Loucy (cell line): ENCODE measurements around the gene VAPB.

Experiments used
- H2AFZ ChIP-seq: fragments of 200-600 bp; sonication (generic); 2 replicates; pipeline ENCODE4 v1.6.0; 2016; ENCODE audit warnings: antibody characterized with exemption, mild to moderate bottlenecking, low read length, moderate library complexity
- H3F3A ChIP-seq: fragments of 200-600 bp; 2 replicates; pipeline ENCODE4 v1.6.0; 2016; ENCODE audit warnings: antibody characterized with exemption, low read depth, mild to moderate bottlenecking
- H3K27me3 ChIP-seq: fragments of 200-600 bp; sonication (generic); 2 replicates; pipeline ENCODE4 v1.6.1; 2014; ENCODE audit warnings: low read length, mild to moderate bottlenecking; ENCODE audit not compliant: insufficient read depth, poor library complexity, severe bottlenecking
- H3K36me3 ChIP-seq: fragments of 200-600 bp; sonication (generic); 2 replicates; pipeline ENCODE4 v1.6.1; 2016; ENCODE audit warnings: low read length; ENCODE audit not compliant: insufficient read depth
- H3K4me1 ChIP-seq: fragments of 200-600 bp; sonication (generic); 2 replicates; pipeline ENCODE4 v1.5.1; 2014; ENCODE audit warnings: low read length, mild to moderate bottlenecking; ENCODE audit not compliant: insufficient read depth, poor library complexity, severe bottlenecking
- H3K4me2 ChIP-seq: fragments of 200-600 bp; sonication (generic); 2 replicates; pipeline ENCODE4 v1.6.0; 2014; ENCODE audit warnings: antibody characterized with exemption, low read length, low read depth, mild to moderate bottlenecking; ENCODE audit not compliant: poor library complexity, severe bottlenecking
- H3K4me3 ChIP-seq: fragments of 200-600 bp; sonication (generic); 2 replicates; pipeline ENCODE4 v1.5.1; 2014; ENCODE audit warnings: low read length, mild to moderate bottlenecking, mixed read lengths; ENCODE audit not compliant: poor library complexity, severe bottlenecking
- H3K79me2 ChIP-seq: fragments of 200-600 bp; sonication (generic); 2 replicates; pipeline ENCODE4 v1.6.1; 2014; ENCODE audit warnings: low read length; ENCODE audit not compliant: insufficient read depth
- H3K9ac ChIP-seq: fragments of 200-600 bp; sonication (generic); 2 replicates; pipeline ENCODE4 v1.6.0; 2014; ENCODE audit warnings: mild to moderate bottlenecking, low read depth, low read length, moderate library complexity; ENCODE audit not compliant: poor library complexity, severe bottlenecking
- H3K9me2 ChIP-seq: fragments of 200-600 bp; sonication (generic); replicated peaks from 2 replicates; pipeline ENCODE4 v1.6.1; 2016; ENCODE audit warnings: low read depth, low read length, mixed read lengths
- H3K9me3 ChIP-seq: fragments of 200-600 bp; sonication (generic); 2 replicates; pipeline ENCODE4 v1.6.1; 2014; ENCODE audit warnings: mild to moderate bottlenecking, antibody characterized with exemption, low read length, low read depth; ENCODE audit not compliant: insufficient read depth
- H4K20me1 ChIP-seq: fragments of 200-600 bp; sonication (generic); 2 replicates; pipeline ENCODE4 v1.6.0; 2014; ENCODE audit warnings: antibody characterized with exemption, low read length, mild to moderate bottlenecking; ENCODE audit not compliant: insufficient read depth, poor library complexity, severe bottlenecking
- CTCF ChIP-seq: fragments of 200-600 bp; sonication (generic); conservative IDR thresholded peaks from 2 replicates; pipeline ENCODE4 v1.5.1; 2014; ENCODE audit warnings: mild to moderate bottlenecking, antibody characterized with exemption, low read length
- EZH2phosphoT487 ChIP-seq: fragments of 200-600 bp; IDR thresholded peaks from 2 replicates; pipeline ENCODE4 v1.6.1; 2018; ENCODE audit warnings: antibody characterized with exemption, mild to moderate bottlenecking, moderate library complexity, borderline replicate concordance

Gene VAPB

GRCh38 chr20:58402305-58402704 lies 13.3 kb downstream of the VAPB start:
- Histone ChIP-seq H3K36me3 (no peaks in the 10 kb centered on the region), H3K79me2 (peaks cover 100% of the 10 kb centered on the region)

GRCh38 chr20:58402827-58403226 lies 13.8 kb downstream of the VAPB start:
- peaks cover 100% of the 10 kb centered on the region for H3K79me2 ChIP-seq
- no peak for TF ChIP-seq EZH2phosphoT487
- no peak for TF ChIP-seq CTCF
- H2AFZ ChIP-seq: no peak overlapping the region
- H3K4me1 ChIP-seq: peaks cover 24% of the 10 kb centered on the region
- no peaks in the 10 kb centered on the region for H3K9me3 ChIP-seq
- H3F3A ChIP-seq: no peaks in the 10 kb centered on the region
- H3K27me3 ChIP-seq: no peaks in the 10 kb centered on the region
- no peak overlapping the region for H3K4me2 ChIP-seq
- H3K9ac ChIP-seq: no peak overlapping the region
- H3K9me2 ChIP-seq: no peaks in the 10 kb centered on the region
- no peak overlapping the region for H3K4me3 ChIP-seq
- peaks cover 91% of the 10 kb centered on the region for H4K20me1 ChIP-seq
- no peaks in the 10 kb centered on the region for H3K36me3 ChIP-seq

More at GRCh38 chr20:58402305-58402704, 13.3 kb downstream of the VAPB start:
- TF ChIP-seq EZH2phosphoT487 (no peak), CTCF (no peak)
- Histone ChIP-seq H3K9ac (no peak overlapping the region), H3K9me2 (no peaks in the 10 kb centered on the region), H3K4me1 (peaks cover 29% of the 10 kb centered on the region), H3F3A (no peaks in the 10 kb centered on the region), H3K9me3 (no peaks in the 10 kb centered on the region), H2AFZ (no peak overlapping the region), H4K20me1 (peaks cover 91% of the 10 kb centered on the region), H3K27me3 (no peaks in the 10 kb centered on the region), H3K4me3 (no peak overlapping the region), H3K4me2 (peak overlapping the region; percentile 25)

GRCh38 chr20:58403272-58403671 lies 14.2 kb downstream of the VAPB start:
- Histone ChIP-seq H4K20me1 (peaks cover 91% of the 10 kb centered on the region), H3K9me3 (no peaks in the 10 kb centered on the region), H3K4me1 (peaks cover 24% of the 10 kb centered on the region), H3K9me2 (no peaks in the 10 kb centered on the region), H3K27me3 (no peaks in the 10 kb centered on the region), H3K4me2 (no peak overlapping the region), H3K36me3 (no peaks in the 10 kb centered on the region), H3K79me2 (peaks cover 100% of the 10 kb centered on the region), H3K9ac (no peak overlapping the region), H2AFZ (no peak overlapping the region), H3F3A (no peaks in the 10 kb centered on the region), H3K4me3 (no peak overlapping the region)
- TF ChIP-seq EZH2phosphoT487: no peak
- TF ChIP-seq CTCF: no peak
